Testis (tissue), 3 donors: ENCODE measurements around the gene OVOL1. TPM values are rescaled to one million over a fixed set of nuclear protein-coding genes. Genes with fewer than 3 reads are reported as not detected.
A peak's percentile ranks its signal among the peaks of the same experiment; 100 is the strongest.
"Not testable (repeated sequence)": the region's sequence is repeated elsewhere in the genome, so short reads cannot be mapped to it uniquely, and the experiment has no call there.

ENCODE experiments used
- DNase-seq: peaks from one replicate; pipeline ENCODE4 v3.0.0-alpha.2; 2019
- H3K27ac ChIP-seq, 2 donors: fragments of 200-600 bp; sonication (generic); one replicate each; pipeline ENCODE4 v1.5.1; 2019
- H3K27me3 ChIP-seq: fragments of 200-600 bp; sonication (generic); one replicate; pipeline ENCODE4 v1.5.1; 2019
- H3K36me3 ChIP-seq: fragments of 200-600 bp; sonication (generic); one replicate; pipeline ENCODE4 v1.5.1; 2017; ENCODE audit warnings: low read depth; ENCODE audit errors: missing control alignments
- H3K4me1 ChIP-seq: fragments of 200-600 bp; sonication (generic); one replicate; pipeline ENCODE4 v1.5.1; 2019
- H3K4me3 ChIP-seq, 2 donors: fragments of 200-600 bp; sonication (generic); one replicate each; pipeline ENCODE4 v1.5.1; 2017 to 2019
- H3K9me3 ChIP-seq: fragments of 200-600 bp; sonication (generic); one replicate; pipeline ENCODE4 v1.5.1; 2017
- POLR2A ChIP-seq: fragments of 450-650 bp; IDR thresholded peaks from one replicate; pipeline ENCODE4 v1.6.1; 2017; ENCODE audit warnings: antibody characterized with exemption, mild to moderate bottlenecking, moderate library complexity
- WGBS, 2 donors: methylation state at CpG; one replicate each; pipeline ENCODE4 v1.1.5; 2018; 5-methylcytosine and 5-hydroxymethylcytosine counted together
- intact Hi-C: fragments of 100-400 bp; cut with DNase I; formaldehyde crosslinking; loops from one replicate; pipeline ENCODE4 v1.15.1; 2023; ENCODE audit warnings: low total_unique reads
- polyA plus RNA-seq: library from polyadenylated mRNA; stranded (reverse); fragments of 350-450 nt; fragmentation: Illumina TruSeq; extraction: RNeasy Lipid Tissue Mini Kit (QIAGEN cat#74804); gene quantifications from one replicate; pipeline ENCODE4 v1.2.3, GENCODE V29; 2014; ENCODE audit warnings: low read depth, low replicate concordance; ENCODE audit not compliant: insufficient read depth
- total RNA-seq, 2 donors: library from RNA; depleted of rRNA; stranded (reverse); fragments of >200 nt; gene quantifications; one replicate each; pipeline ENCODE4 v1.2.3, GENCODE V29; 2016
- TF ChIP-seq, protein P1 (sequence below), 3 experiments: fragments of 450-650 bp in 2 of 3; fragments of 200-600 bp in 1 of 3; sonication (generic) in 1 of 3; IDR thresholded peaks; one replicate each; pipeline ENCODE4 v1.5.1; 2016 to 2019; ENCODE audit warnings: antibody characterized with exemption in 3 of 3, mild to moderate bottlenecking in 2 of 3, moderate library complexity in 1 of 3

The OVOL1 gene
- total and polyA plus RNA-seq, 3 donors from 2014 or later: 27.6 to 72.4 (median 33.9) TPM

- TF ChIP-seq, protein P1, sequence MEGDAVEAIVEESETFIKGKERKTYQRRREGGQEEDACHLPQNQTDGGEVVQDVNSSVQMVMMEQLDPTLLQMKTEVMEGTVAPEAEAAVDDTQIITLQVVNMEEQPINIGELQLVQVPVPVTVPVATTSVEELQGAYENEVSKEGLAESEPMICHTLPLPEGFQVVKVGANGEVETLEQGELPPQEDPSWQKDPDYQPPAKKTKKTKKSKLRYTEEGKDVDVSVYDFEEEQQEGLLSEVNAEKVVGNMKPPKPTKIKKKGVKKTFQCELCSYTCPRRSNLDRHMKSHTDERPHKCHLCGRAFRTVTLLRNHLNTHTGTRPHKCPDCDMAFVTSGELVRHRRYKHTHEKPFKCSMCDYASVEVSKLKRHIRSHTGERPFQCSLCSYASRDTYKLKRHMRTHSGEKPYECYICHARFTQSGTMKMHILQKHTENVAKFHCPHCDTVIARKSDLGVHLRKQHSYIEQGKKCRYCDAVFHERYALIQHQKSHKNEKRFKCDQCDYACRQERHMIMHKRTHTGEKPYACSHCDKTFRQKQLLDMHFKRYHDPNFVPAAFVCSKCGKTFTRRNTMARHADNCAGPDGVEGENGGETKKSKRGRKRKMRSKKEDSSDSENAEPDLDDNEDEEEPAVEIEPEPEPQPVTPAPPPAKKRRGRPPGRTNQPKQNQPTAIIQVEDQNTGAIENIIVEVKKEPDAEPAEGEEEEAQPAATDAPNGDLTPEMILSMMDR (IDR thresholded peaks at IDR 0.05): no peak
- TF ChIP-seq POLR2A: no peak
- 27 to 50% methylated on average over 5 to 9 of the region's 10 CpGs for WGBS, 2 donors
- Histone ChIP-seq H3K4me3 (peak overlapping the region; percentile 32 to 39), H3K4me1 (no peaks in the 10 kb centered on the region), H3K27me3 (no peaks in the 10 kb centered on the region), H3K27ac (no peak overlapping the region), H3K9me3 (no peaks in the 10 kb centered on the region), H3K36me3 (no peaks in the 10 kb centered on the region)
- no peak for DNase-seq
- intact Hi-C loops: no loop called here
These were observed 43.2 kb upstream of the OVOL1 start for GRCh38 chr11:65743681-65744025.

DNA sequence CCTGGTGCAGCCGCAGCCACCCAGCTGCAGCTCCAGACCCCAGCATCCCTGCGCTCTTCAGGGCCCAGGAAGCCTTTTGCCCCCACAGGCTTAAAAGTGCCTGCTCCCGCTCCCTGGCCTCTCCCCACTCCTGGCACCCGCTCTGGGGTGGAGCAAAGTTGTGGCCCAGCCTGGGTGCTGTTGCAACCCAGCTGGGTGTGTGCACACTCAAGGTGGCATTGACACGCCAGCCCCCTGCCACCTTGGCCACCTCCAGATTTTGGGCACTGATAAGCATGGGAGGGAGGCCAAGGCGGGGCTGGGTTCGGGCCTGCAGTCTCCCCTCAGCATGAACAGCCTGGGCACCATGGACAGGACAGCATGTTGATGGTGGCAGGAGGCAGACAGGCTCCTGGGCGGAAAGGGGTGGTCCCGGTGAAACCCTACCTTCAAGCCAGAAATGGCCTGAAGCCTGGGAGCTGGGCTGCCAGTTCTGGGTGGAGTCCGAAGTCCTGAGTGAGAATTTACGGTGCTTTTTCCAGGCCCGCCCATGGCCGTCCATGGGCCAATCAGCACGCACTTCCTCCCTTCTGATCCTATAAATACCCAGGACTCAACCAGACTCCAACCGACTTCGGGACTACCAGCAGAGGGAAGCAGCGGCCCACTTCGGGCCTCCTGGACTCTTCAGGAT, 42.7 kb upstream of the OVOL1 start:
- Histone ChIP-seq H3K4me3 (peak overlapping the region; percentile 32 to 39), H3K9me3 (no peaks in the 10 kb centered on the region), H3K36me3 (no peaks in the 10 kb centered on the region), H3K4me1 (no peaks in the 10 kb centered on the region), H3K27ac (no peak overlapping the region), H3K27me3 (no peaks in the 10 kb centered on the region)
- 42 to 55% methylated on average over 9 to 17 of the region's 18 CpGs for WGBS, 2 donors
- peak; percentile 68 for DNase-seq
- no peak for TF ChIP-seq POLR2A
- TF ChIP-seq, protein P1 (IDR thresholded peaks at IDR 0.05): no peak
- intact Hi-C loops: no loop called here

DNA sequence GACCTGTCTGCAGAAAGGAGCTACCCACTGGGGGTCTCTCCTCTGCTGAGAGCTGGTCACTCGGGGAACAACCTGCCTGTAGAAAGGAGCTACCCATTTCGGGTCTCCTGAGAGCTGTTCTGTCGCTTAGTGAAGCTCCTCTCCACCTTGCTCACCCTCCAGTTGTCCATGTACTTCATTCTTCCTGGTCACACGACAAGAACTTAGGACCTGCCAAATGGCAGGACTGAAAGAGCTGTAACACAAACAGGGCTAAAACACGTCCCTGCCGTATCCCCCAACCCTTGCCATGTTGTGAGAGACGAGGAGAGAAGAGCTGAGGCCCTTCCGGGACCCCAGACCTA, 42.2 kb upstream of the OVOL1 start:
- WGBS, 2 donors: 54 to 76% methylated on average over 8 of the region's 8 CpGs
- Histone ChIP-seq H3K9me3 (no peaks in the 10 kb centered on the region), H3K4me1 (no peaks in the 10 kb centered on the region), H3K27me3 (no peaks in the 10 kb centered on the region), H3K4me3 (peak overlapping the region; percentile 32 to 39), H3K36me3 (no peaks in the 10 kb centered on the region), H3K27ac (no peak overlapping the region)
- intact Hi-C loops: no loop called here
- TF ChIP-seq, protein P1 (IDR thresholded peaks at IDR 0.05): no peak
- TF ChIP-seq POLR2A: no peak
- no peak for DNase-seq

DNA sequence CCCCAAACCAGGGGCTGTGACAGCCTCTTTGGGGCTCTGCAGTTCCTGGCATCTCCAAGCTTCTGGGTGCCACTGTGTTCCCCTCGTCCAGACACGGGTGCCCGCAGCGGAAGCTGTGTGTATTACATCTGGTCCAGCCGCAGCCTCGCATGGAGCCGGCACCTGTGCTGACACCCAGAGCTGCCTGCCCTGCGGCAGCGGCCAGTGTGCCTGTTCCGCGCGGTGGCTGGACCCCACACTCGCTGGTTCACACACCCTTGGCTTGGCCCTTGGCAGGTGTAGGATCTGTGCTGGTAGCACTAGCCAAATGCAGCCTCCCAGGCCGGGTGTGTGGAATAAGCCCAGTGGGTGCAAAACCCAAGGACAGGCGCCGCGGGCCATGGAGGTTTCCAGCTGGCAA, 41.8 kb upstream of the OVOL1 start:
- no peak for DNase-seq
- H3K27me3 ChIP-seq: no peaks in the 10 kb centered on the region
- H3K36me3 ChIP-seq: no peaks in the 10 kb centered on the region
- TF ChIP-seq, protein P1 (IDR thresholded peaks at IDR 0.05): no peak
- no peak for TF ChIP-seq POLR2A
- 34 to 81% methylated on average over 6 to 11 of the region's 17 CpGs for WGBS, 2 donors
- intact Hi-C loops: no loop called here
- H3K4me1 ChIP-seq: no peaks in the 10 kb centered on the region
- peak overlapping the region; percentile 32 to 39 for H3K4me3 ChIP-seq
- H3K27ac ChIP-seq: no peak overlapping the region
- H3K9me3 ChIP-seq: no peaks in the 10 kb centered on the region

GRCh38 chr11:65762169-65762568, 24.7 kb upstream of the OVOL1 start:
- DNase-seq, H3K4me1 ChIP-seq, intact Hi-C loops, H3K4me3 ChIP-seq, H3K9me3 ChIP-seq, H3K27me3 ChIP-seq, H3K27ac ChIP-seq, H3K36me3 ChIP-seq: not testable (repeated sequence)
- WGBS, 2 donors: 49 to 70% methylated on average over 5 of the region's 5 CpGs

GRCh38 chr11:65762816-65763215, 24.0 kb upstream of the OVOL1 start:
- H3K27me3 ChIP-seq, H3K4me1 ChIP-seq, H3K27ac ChIP-seq, intact Hi-C loops, DNase-seq, H3K9me3 ChIP-seq, H3K36me3 ChIP-seq: not testable (repeated sequence)
- 71 to 80% methylated on average over 2 to 16 of the region's 29 CpGs for WGBS, 2 donors
- peak overlapping the region in 1 of 2 donors; percentile 5 for H3K4me3 ChIP-seq
